Esophagus muscularis mucosa (tissue), 4 donors: ENCODE results near the gene TTYH3. TPM values are rescaled to one million over a fixed set of nuclear protein-coding genes. Genes with fewer than 3 reads are reported as not detected.

Source experiments
- DNase-seq: peaks from one replicate; pipeline ENCODE4 v3.0.0-alpha.2; 2017; ENCODE audit errors: extremely low spot score
- H3K27ac ChIP-seq, 4 donors: fragments of 200-600 bp; sonication (generic); replicated peaks in 1 of 4; 1 replicate in 3 of 4; 2 replicates in 1 of 4; pipeline ENCODE4 v1.5.1; 2016 to 2019; ENCODE audit warnings: mild to moderate bottlenecking in 1 of 4
- H3K27me3 ChIP-seq, 4 donors: fragments of 200-600 bp; sonication (generic); one replicate each; pipeline versions ENCODE4 v1.5.1 to v1.6.0; 2016 to 2019
- H3K36me3 ChIP-seq, 4 donors: fragments of 200-600 bp; sonication (generic); one replicate each; pipeline ENCODE4 v1.5.1; 2016 to 2019
- H3K4me1 ChIP-seq, 4 donors: fragments of 200-600 bp; sonication (generic); one replicate each; pipeline ENCODE4 v1.5.1; 2016 to 2019
- H3K4me3 ChIP-seq, 4 donors: fragments of 200-600 bp; sonication (generic); 1 replicate in 2 of 4; 2 replicates in 2 of 4; pipeline ENCODE4 v1.5.1; 2016 to 2019; ENCODE audit warnings: mild to moderate bottlenecking in 4 of 4, moderate library complexity in 1 of 4
- H3K9me3 ChIP-seq, 4 donors: fragments of 200-600 bp; sonication (generic); 1 replicate in 3 of 4; 2 replicates in 1 of 4; pipeline ENCODE4 v1.5.1; 2016 to 2019
- EP300 ChIP-seq: sonication (generic); formaldehyde crosslinking; IDR thresholded peaks from one replicate; pipeline ENCODE4 v1.6.1; 2017; ENCODE audit warnings: antibody characterized with exemption
- POLR2A ChIP-seq: fragments of 450-650 bp; IDR thresholded peaks from one replicate; pipeline ENCODE4 v1.6.1; 2017; ENCODE audit warnings: antibody characterized with exemption, moderate library complexity, mild to moderate bottlenecking, low read depth
- POLR2AphosphoS5 ChIP-seq, 2 donors: sonication (generic); formaldehyde crosslinking; IDR thresholded peaks; one replicate each; pipeline ENCODE4 v1.6.1; 2017; ENCODE audit warnings: antibody characterized with exemption in 2 of 2
- WGBS: methylation state at CpG from one replicate; pipeline ENCODE4 v1.1.5; 2018; 5-methylcytosine and 5-hydroxymethylcytosine counted together
- intact Hi-C: fragments of 100-400 bp; cut with DNase I; formaldehyde crosslinking; loops from one replicate; pipeline ENCODE4 v1.15.1; 2023
- total RNA-seq, 4 donors: library from RNA; depleted of rRNA; stranded (reverse); fragments of >200 nt; gene quantifications; one replicate each; pipeline versions ENCODE4 v1.1.0 to v1.2.1, GENCODE V29; 2016
- TF ChIP-seq, protein P1 (sequence below), 3 experiments: fragments of 200-600 bp in 2 of 3; fragments of 450-650 bp in 1 of 3; sonication (generic) in 2 of 3; IDR thresholded peaks; one replicate each; pipeline ENCODE4 v1.5.1; 2017 to 2019; ENCODE audit warnings: antibody characterized with exemption in 3 of 3, mild to moderate bottlenecking in 2 of 3, moderate library complexity in 1 of 3

The TTYH3 gene
- total RNA-seq, 4 donors from 2014 or later = 17.4 to 25.7 (median 20.2) TPM

DNA sequence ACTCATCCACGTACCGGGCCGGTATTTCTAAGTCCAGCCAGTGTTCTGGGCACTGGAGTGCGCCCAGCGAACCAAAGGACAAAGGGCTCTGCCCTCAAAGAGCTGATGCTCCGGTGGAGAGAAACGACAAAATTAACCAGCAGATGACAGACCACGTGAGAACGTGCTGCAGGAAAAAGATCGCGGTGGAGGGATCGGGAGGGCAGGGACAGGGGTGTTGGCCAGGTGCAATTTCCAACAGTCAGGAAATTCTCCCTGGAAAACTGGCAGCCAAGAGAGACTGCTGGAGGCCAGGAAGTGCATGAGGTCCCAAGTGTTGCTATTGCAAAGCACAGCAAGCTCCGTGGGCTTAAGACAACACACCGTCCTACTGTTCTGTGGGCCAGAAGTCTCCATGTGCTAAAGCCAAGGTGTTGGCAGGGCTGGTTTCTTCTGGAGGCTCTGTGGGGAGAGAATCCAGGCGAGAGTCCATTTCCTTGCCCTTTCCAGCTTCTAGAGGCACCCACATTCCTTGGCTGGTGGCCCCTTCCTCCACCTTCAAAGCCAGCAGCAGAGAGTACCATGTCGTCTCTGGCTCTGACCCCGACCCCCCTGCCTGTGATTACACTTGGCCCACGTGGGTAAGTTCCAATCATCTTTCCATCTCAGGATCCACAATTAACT, 34.9 kb downstream of the TTYH3 start:
- DNase-seq = no peak
- H3K27ac ChIP-seq = no peak overlapping the region
- H3K4me3 ChIP-seq = no peak overlapping the region
- H3K27me3 ChIP-seq = peaks cover 0 to 15% (median 0%) of the 10 kb centered on the region in 4 donors
- H3K36me3 ChIP-seq = peaks cover 0 to 8% (median 6%) of the 10 kb centered on the region in 4 donors
- TF ChIP-seq POLR2AphosphoS5 (IDR thresholded peaks at IDR 0.05) (no peak), POLR2A (no peak), EP300 (no peak)
- TF ChIP-seq, protein P1, sequence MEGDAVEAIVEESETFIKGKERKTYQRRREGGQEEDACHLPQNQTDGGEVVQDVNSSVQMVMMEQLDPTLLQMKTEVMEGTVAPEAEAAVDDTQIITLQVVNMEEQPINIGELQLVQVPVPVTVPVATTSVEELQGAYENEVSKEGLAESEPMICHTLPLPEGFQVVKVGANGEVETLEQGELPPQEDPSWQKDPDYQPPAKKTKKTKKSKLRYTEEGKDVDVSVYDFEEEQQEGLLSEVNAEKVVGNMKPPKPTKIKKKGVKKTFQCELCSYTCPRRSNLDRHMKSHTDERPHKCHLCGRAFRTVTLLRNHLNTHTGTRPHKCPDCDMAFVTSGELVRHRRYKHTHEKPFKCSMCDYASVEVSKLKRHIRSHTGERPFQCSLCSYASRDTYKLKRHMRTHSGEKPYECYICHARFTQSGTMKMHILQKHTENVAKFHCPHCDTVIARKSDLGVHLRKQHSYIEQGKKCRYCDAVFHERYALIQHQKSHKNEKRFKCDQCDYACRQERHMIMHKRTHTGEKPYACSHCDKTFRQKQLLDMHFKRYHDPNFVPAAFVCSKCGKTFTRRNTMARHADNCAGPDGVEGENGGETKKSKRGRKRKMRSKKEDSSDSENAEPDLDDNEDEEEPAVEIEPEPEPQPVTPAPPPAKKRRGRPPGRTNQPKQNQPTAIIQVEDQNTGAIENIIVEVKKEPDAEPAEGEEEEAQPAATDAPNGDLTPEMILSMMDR (IDR thresholded peaks at IDR 0.05) = no peak
- H3K4me1 ChIP-seq = peaks cover 22 to 41% (median 25%) of the 10 kb centered on the region in 4 donors
- H3K9me3 ChIP-seq = peaks cover 0 to 4% (median 0%) of the 10 kb centered on the region in 4 donors
- 68% methylated on average over 17 of the region's 18 CpGs for WGBS
- intact Hi-C loops = no loop called here

DNA sequence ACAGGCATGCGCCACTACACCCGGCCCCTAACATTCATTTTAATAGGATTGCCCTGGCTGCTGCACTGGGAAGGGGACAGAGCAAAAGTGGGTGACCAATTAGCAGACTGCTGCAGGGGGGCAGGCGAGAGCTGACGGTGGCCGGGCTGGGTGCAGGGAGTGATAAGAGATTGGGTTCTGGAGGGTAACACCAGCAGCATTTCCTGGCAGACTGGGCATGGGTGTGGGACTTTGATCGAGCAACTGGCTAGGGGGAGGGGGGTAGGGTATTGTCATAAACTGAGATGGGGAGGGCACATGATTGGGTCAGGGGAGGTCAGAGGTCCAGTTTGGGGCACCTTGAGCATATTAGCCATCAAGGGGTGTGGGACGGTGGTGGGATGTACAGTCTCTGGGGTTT, 36.1 kb downstream of the TTYH3 start:
- TF ChIP-seq POLR2AphosphoS5 (IDR thresholded peaks at IDR 0.05) (no peak), POLR2A (no peak), EP300 (no peak)
- TF ChIP-seq, protein P1 (IDR thresholded peaks at IDR 0.05) = no peak
- Histone ChIP-seq H3K4me1 (peaks cover 17 to 33% (median 20%) of the 10 kb centered on the region in 4 donors), H3K36me3 (no peaks in the 10 kb centered on the region), H3K27me3 (peaks cover 0 to 15% (median 0%) of the 10 kb centered on the region in 4 donors), H3K4me3 (no peak overlapping the region), H3K27ac (no peak overlapping the region), H3K9me3 (peaks cover 0 to 4% (median 0%) of the 10 kb centered on the region in 4 donors)
- 89% methylated on average over 7 of the region's 7 CpGs for WGBS
- no peak for DNase-seq
- intact Hi-C loops = no loop called here

DNA sequence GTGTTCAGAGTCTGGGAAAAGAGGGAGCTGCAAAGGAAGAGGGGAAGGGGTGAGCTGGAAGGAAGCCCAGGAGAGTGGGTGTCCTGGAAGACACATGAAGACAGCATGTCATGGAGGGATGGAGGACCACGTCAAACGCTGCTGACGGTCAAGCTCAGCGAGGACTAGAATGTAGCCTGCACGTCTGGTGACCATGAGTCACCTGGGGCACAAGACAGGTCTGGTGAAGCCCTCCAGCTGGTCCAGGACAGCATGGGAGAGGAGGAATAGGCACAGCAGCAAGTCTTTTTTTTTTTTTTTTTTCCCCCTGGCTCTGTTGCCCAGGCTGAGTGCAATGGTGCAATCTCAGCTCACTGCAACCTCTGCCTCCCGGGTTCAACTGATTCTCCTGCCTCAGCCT, 36.6 kb downstream of the TTYH3 start:
- Histone ChIP-seq H3K4me3 (no peak overlapping the region), H3K36me3 (no peaks in the 10 kb centered on the region), H3K27ac (no peak overlapping the region), H3K4me1 (peaks cover 11 to 27% (median 14%) of the 10 kb centered on the region in 4 donors), H3K27me3 (peaks cover 0 to 15% (median 0%) of the 10 kb centered on the region in 4 donors), H3K9me3 (peaks cover 0 to 4% (median 0%) of the 10 kb centered on the region in 4 donors)
- peak in 1 of 2 donors; percentile 19 for TF ChIP-seq POLR2AphosphoS5 (IDR thresholded peaks at IDR 0.05)
- TF ChIP-seq POLR2A = no peak
- TF ChIP-seq EP300 = no peak
- TF ChIP-seq, protein P1 (IDR thresholded peaks at IDR 0.05) = no peak
- WGBS = 61% methylated on average over 6 of the region's 6 CpGs
- DNase-seq = no peak
- intact Hi-C loops = no loop called here

DNA sequence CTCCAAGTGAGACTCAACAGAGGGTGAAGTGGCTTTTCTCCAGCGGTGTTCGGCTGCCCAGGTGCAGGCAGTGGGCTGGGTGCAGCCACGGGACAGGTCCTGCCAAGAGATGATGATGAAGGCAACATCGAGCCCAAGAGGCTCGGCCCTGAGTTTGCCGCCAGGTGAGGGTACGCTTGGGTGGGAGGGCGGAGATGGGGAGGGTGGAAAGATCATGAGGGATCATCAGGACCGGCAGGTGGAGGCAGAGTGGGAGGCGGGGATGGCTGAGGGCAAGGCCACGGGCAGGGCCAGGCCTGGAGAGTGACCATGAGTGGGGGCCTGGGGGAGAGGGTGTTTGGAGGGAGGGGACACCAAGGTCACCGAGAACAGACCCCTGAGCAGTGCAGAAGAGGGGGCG, 38.4 kb downstream of the TTYH3 start:
- intact Hi-C loops = no loop called here
- Histone ChIP-seq H3K9me3 (peaks cover 0 to 4% (median 0%) of the 10 kb centered on the region in 4 donors), H3K27ac (no peak overlapping the region), H3K27me3 (peaks cover 0 to 15% (median 0%) of the 10 kb centered on the region in 4 donors), H3K36me3 (no peaks in the 10 kb centered on the region), H3K4me1 (peaks cover 6 to 16% (median 8%) of the 10 kb centered on the region in 4 donors), H3K4me3 (no peak overlapping the region)
- no peak for DNase-seq
- TF ChIP-seq EP300 = no peak
- TF ChIP-seq, protein P1 (IDR thresholded peaks at IDR 0.05) = no peak
- no peak for TF ChIP-seq POLR2AphosphoS5 (IDR thresholded peaks at IDR 0.05)
- TF ChIP-seq POLR2A = no peak
- 87% methylated on average over 13 of the region's 13 CpGs for WGBS
